HK-2 (cell line): ENCODE results near the gene COMMD4.
"Not testable (repeated sequence)": the region's sequence is repeated elsewhere in the genome, so short reads cannot be mapped to it uniquely, and the experiment has no call there.

Experiments used
- DNase-seq: peaks from one replicate; pipeline ENCODE4 v3.0.0-alpha.2; 2018; ENCODE audit not compliant: unreplicated experiment

The COMMD4 gene

DNA sequence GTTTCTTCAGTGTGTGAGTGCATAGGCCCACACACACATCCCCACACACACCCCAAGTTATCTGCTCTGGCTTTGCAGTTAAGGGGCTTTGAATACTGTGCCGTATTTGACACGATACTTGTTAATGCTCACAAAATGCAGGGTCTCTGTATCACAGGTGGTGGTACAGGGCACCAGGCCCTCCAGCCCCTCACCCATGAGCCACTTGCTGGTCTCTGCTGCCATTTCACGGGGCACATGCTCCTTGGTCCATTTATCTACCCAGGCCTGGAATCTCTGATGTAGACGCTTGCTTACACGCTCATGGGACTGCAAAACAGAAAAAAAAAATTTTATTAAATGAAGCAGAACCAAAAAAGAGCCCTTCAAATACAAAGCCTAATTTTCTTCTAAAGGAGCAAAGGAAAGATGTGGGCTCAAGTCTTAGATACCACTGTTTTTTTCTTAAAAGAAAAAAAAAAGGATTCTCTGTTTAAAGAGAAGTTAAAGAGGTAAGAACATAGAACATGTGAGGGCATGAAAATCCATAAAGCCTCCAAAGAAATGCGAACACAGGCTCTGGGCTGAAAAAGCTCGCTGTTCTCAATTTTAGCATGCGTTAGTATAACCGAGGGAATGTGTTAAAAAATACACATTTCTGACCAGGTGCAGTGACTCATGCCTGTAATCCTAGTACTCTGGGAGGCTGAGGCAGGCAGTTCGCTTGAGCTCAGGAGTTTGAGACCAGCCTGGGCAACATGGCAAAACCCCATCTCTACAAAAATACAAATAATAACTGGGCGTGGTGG is 36.2 kb downstream of the COMMD4 start:
- no peak for DNase-seq

- DNase-seq: no peak
These were observed 44.9 kb downstream of the COMMD4 start for GRCh38 chr15:75380773-75381172.

GRCh38 chr15:75383986-75384385 is 48.1 kb downstream of the COMMD4 start:
- not testable (repeated sequence) for DNase-seq
